ENCODE data around the gene TAF4.

The TAF4 gene

GRCh38 chr20:61964675-61965605 lies 100.7 kb downstream of the TAF4 start:
- DNase-seq: no peak
- Histone ChIP-seq H3K56ac (ENCODE audit: low read length) (peak overlapping the region; percentile 15), H3K18ac (ENCODE audit: low read length) (no peak overlapping the region), H3K4me1 (ENCODE audit: control insufficient read depth, low read depth, low read length) (no peaks in the 10 kb centered on the region), H2BK5ac (ENCODE audit: low read length) (no peak overlapping the region), H3K4me3 (ENCODE audit: low read length) (no peak overlapping the region), H3K79me1 (ENCODE audit: low read length) (no peaks in the 10 kb centered on the region), H4K8ac (ENCODE audit: low read depth, low read length) (no peak overlapping the region), H2BK120ac (ENCODE audit: low read depth, low read length) (no peak overlapping the region), H3K27me3 (ENCODE audit: insufficient read depth, low read length, poor library complexity) (no peaks in the 10 kb centered on the region), H3K36me3 (ENCODE audit: control insufficient read depth, insufficient read depth, low read length) (no peaks in the 10 kb centered on the region), H4K5ac (ENCODE audit: low read length) (no peak overlapping the region), H2BK15ac (replicated peaks; ENCODE audit: low read depth) (no peak overlapping the region), H3K27ac (ENCODE audit: low read depth, low read length) (no peak overlapping the region), H3K9ac (ENCODE audit: low read length) (no peak overlapping the region), H3K79me2 (ENCODE audit: control insufficient read depth, insufficient read depth, low read length) (no peaks in the 10 kb centered on the region), H3K4ac (ENCODE audit: low read depth, low read length) (no peak overlapping the region), H3K4me2 (ENCODE audit: low read length) (no peak overlapping the region), H3K23ac (ENCODE audit: low read length) (no peak overlapping the region), H2AK5ac (ENCODE audit: low read length) (no peak overlapping the region)
- no CpG with 5 or more reads among the region's 41 CpGs for WGBS (ENCODE audit: extremely low coverage, insufficient coverage, low lambda C conversion rate)

- WGBS (ENCODE audit: extremely low coverage, insufficient coverage, low lambda C conversion rate): no CpG with 5 or more reads among the region's 8 CpGs
- no peak for DNase-seq
Measured at GRCh38 chr20:61963885-61964674, 101.6 kb downstream of the TAF4 start.

GRCh38 chr20:61963149-61963548 lies 102.5 kb downstream of the TAF4 start:
- H3K36me3 ChIP-seq (ENCODE audit: control insufficient read depth, insufficient read depth, low read length): no peaks in the 10 kb centered on the region
- no peak overlapping the region for H2BK5ac ChIP-seq (ENCODE audit: low read length)
- H3K9ac ChIP-seq (ENCODE audit: low read length): no peak overlapping the region
- no peak overlapping the region for H3K4me3 ChIP-seq (ENCODE audit: low read length)
- H3K18ac ChIP-seq (ENCODE audit: low read length): no peak overlapping the region
- H3K23ac ChIP-seq (ENCODE audit: low read length): no peak overlapping the region
- no peak overlapping the region for H3K27ac ChIP-seq (ENCODE audit: low read depth, low read length)
- H2BK120ac ChIP-seq (ENCODE audit: low read depth, low read length): no peak overlapping the region
- no peaks in the 10 kb centered on the region for H3K4me1 ChIP-seq (ENCODE audit: control insufficient read depth, low read depth, low read length)
- no peak overlapping the region for H4K5ac ChIP-seq (ENCODE audit: low read length)
- H3K79me2 ChIP-seq (ENCODE audit: control insufficient read depth, insufficient read depth, low read length): no peaks in the 10 kb centered on the region
- H3K4me2 ChIP-seq (ENCODE audit: low read length): no peak overlapping the region
- no peak overlapping the region for H2AK5ac ChIP-seq (ENCODE audit: low read length)
- WGBS (ENCODE audit: extremely low coverage, insufficient coverage, low lambda C conversion rate): no CpG with 5 or more reads among the region's 9 CpGs
- H3K56ac ChIP-seq (ENCODE audit: low read length): no peak overlapping the region
- H3K4ac ChIP-seq (ENCODE audit: low read depth, low read length): no peak overlapping the region
- H4K8ac ChIP-seq (ENCODE audit: low read depth, low read length): no peak overlapping the region
- H3K27me3 ChIP-seq (ENCODE audit: insufficient read depth, low read length, poor library complexity): no peaks in the 10 kb centered on the region
- DNase-seq: no peak
- no peak overlapping the region for H2BK15ac ChIP-seq (replicated peaks; ENCODE audit: low read depth)
- no peaks in the 10 kb centered on the region for H3K79me1 ChIP-seq (ENCODE audit: low read length)

More at GRCh38 chr20:61963885-61964674, 101.6 kb downstream of the TAF4 start:
- H3K18ac ChIP-seq (ENCODE audit: low read length): no peak overlapping the region
- H2BK120ac ChIP-seq (ENCODE audit: low read depth, low read length): no peak overlapping the region
- no peak overlapping the region for H3K27ac ChIP-seq (ENCODE audit: low read depth, low read length)
- no peak overlapping the region for H4K8ac ChIP-seq (ENCODE audit: low read depth, low read length)
- H2BK15ac ChIP-seq (replicated peaks; ENCODE audit: low read depth): no peak overlapping the region
- no peaks in the 10 kb centered on the region for H3K36me3 ChIP-seq (ENCODE audit: control insufficient read depth, insufficient read depth, low read length)
- H2AK5ac ChIP-seq (ENCODE audit: low read length): no peak overlapping the region
- no peak overlapping the region for H2BK5ac ChIP-seq (ENCODE audit: low read length)
- no peaks in the 10 kb centered on the region for H3K27me3 ChIP-seq (ENCODE audit: insufficient read depth, low read length, poor library complexity)
- no peak overlapping the region for H3K4ac ChIP-seq (ENCODE audit: low read depth, low read length)
- no peak overlapping the region for H4K5ac ChIP-seq (ENCODE audit: low read length)
- no peak overlapping the region for H3K23ac ChIP-seq (ENCODE audit: low read length)
- H3K56ac ChIP-seq (ENCODE audit: low read length): no peak overlapping the region
- H3K79me1 ChIP-seq (ENCODE audit: low read length): no peaks in the 10 kb centered on the region
- H3K9ac ChIP-seq (ENCODE audit: low read length): no peak overlapping the region
- no peak overlapping the region for H3K4me3 ChIP-seq (ENCODE audit: low read length)
- no peaks in the 10 kb centered on the region for H3K79me2 ChIP-seq (ENCODE audit: control insufficient read depth, insufficient read depth, low read length)
- H3K4me1 ChIP-seq (ENCODE audit: control insufficient read depth, low read depth, low read length): no peaks in the 10 kb centered on the region
- no peak overlapping the region for H3K4me2 ChIP-seq (ENCODE audit: low read length)

- no peak overlapping the region for H3K4ac ChIP-seq (ENCODE audit: low read depth, low read length)
- H3K4me2 ChIP-seq (ENCODE audit: low read length): no peak overlapping the region
- no peak overlapping the region for H4K8ac ChIP-seq (ENCODE audit: low read depth, low read length)
- H2BK120ac ChIP-seq (ENCODE audit: low read depth, low read length): no peak overlapping the region
- DNase-seq: no peak
- H3K27ac ChIP-seq (ENCODE audit: low read depth, low read length): no peak overlapping the region
- no peak overlapping the region for H3K18ac ChIP-seq (ENCODE audit: low read length)
- no peak overlapping the region for H2AK5ac ChIP-seq (ENCODE audit: low read length)
- no CpG with 5 or more reads among the region's 12 CpGs for WGBS (ENCODE audit: extremely low coverage, insufficient coverage, low lambda C conversion rate)
- H4K5ac ChIP-seq (ENCODE audit: low read length): no peak overlapping the region
- H3K79me1 ChIP-seq (ENCODE audit: low read length): no peaks in the 10 kb centered on the region
- H3K27me3 ChIP-seq (ENCODE audit: insufficient read depth, low read length, poor library complexity): no peaks in the 10 kb centered on the region
- no peaks in the 10 kb centered on the region for H3K79me2 ChIP-seq (ENCODE audit: control insufficient read depth, insufficient read depth, low read length)
- no peak overlapping the region for H3K23ac ChIP-seq (ENCODE audit: low read length)
- H3K4me1 ChIP-seq (ENCODE audit: control insufficient read depth, low read depth, low read length): no peaks in the 10 kb centered on the region
- H3K4me3 ChIP-seq (ENCODE audit: low read length): no peak overlapping the region
- no peak overlapping the region for H3K9ac ChIP-seq (ENCODE audit: low read length)
- no peak overlapping the region for H2BK15ac ChIP-seq (replicated peaks; ENCODE audit: low read depth)
- H3K56ac ChIP-seq (ENCODE audit: low read length): no peak overlapping the region
- H3K36me3 ChIP-seq (ENCODE audit: control insufficient read depth, insufficient read depth, low read length): no peaks in the 10 kb centered on the region
- no peak overlapping the region for H2BK5ac ChIP-seq (ENCODE audit: low read length)
Measured at GRCh38 chr20:61960836-61961235, 104.8 kb downstream of the TAF4 start.

GRCh38 chr20:61958773-61959700 lies 106.6 kb downstream of the TAF4 start:
- H3K79me2 ChIP-seq (ENCODE audit: control insufficient read depth, insufficient read depth, low read length): no peaks in the 10 kb centered on the region
- no peak overlapping the region for H3K4me3 ChIP-seq (ENCODE audit: low read length)

More at GRCh38 chr20:61958773-61959700, 106.6 kb downstream of the TAF4 start:
- Histone ChIP-seq H3K36me3 (ENCODE audit: control insufficient read depth, insufficient read depth, low read length) (no peaks in the 10 kb centered on the region), H3K4ac (ENCODE audit: low read depth, low read length) (no peak overlapping the region), H3K27me3 (ENCODE audit: insufficient read depth, low read length, poor library complexity) (no peaks in the 10 kb centered on the region), H4K8ac (ENCODE audit: low read depth, low read length) (no peak overlapping the region), H3K9ac (ENCODE audit: low read length) (no peak overlapping the region), H2BK15ac (replicated peaks; ENCODE audit: low read depth) (no peak overlapping the region), H3K79me1 (ENCODE audit: low read length) (no peaks in the 10 kb centered on the region), H3K56ac (ENCODE audit: low read length) (no peak overlapping the region), H3K4me1 (ENCODE audit: control insufficient read depth, low read depth, low read length) (no peaks in the 10 kb centered on the region), H3K18ac (ENCODE audit: low read length) (no peak overlapping the region), H2AK5ac (ENCODE audit: low read length) (no peak overlapping the region), H3K23ac (ENCODE audit: low read length) (no peak overlapping the region), H3K4me2 (ENCODE audit: low read length) (no peak overlapping the region), H3K27ac (ENCODE audit: low read depth, low read length) (no peak overlapping the region), H4K5ac (ENCODE audit: low read length) (no peak overlapping the region), H2BK5ac (ENCODE audit: low read length) (no peak overlapping the region), H2BK120ac (ENCODE audit: low read depth, low read length) (no peak overlapping the region)
- WGBS (ENCODE audit: extremely low coverage, insufficient coverage, low lambda C conversion rate): no CpG with 5 or more reads among the region's 22 CpGs
- peak; percentile 62 for DNase-seq
